HG03066 (cell line): ENCODE results near the gene SPIRE2.
"Not testable (repeated sequence)": the region's sequence is repeated elsewhere in the genome, so short reads cannot be mapped to it uniquely, and the experiment has no call there.

Experiments
- ATAC-seq: cut with Tn5 transposase; IDR thresholded peaks from one replicate; pipeline ENCODE4 v1.9.1; 2021; ENCODE audit warnings: low read depth; ENCODE audit not compliant: unreplicated experiment

SPIRE2 gene, protein sequence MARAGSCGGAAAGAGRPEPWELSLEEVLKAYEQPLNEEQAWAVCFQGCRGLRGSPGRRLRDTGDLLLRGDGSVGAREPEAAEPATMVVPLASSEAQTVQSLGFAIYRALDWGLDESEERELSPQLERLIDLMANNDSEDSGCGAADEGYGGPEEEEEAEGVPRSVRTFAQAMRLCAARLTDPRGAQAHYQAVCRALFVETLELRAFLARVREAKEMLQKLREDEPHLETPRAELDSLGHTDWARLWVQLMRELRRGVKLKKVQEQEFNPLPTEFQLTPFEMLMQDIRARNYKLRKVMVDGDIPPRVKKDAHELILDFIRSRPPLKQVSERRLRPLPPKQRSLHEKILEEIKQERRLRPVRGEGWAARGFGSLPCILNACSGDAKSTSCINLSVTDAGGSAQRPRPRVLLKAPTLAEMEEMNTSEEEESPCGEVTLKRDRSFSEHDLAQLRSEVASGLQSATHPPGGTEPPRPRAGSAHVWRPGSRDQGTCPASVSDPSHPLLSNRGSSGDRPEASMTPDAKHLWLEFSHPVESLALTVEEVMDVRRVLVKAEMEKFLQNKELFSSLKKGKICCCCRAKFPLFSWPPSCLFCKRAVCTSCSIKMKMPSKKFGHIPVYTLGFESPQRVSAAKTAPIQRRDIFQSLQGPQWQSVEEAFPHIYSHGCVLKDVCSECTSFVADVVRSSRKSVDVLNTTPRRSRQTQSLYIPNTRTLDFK

GRCh38 chr16:89828199-89828869 lies at the start of gene SPIRE2:
Gene SPIRE2 (plus strand): TSS chr16:89828475. CDS start chr16:89828551, 76 bp downstream.
- ATAC-seq = no peak

DNA sequence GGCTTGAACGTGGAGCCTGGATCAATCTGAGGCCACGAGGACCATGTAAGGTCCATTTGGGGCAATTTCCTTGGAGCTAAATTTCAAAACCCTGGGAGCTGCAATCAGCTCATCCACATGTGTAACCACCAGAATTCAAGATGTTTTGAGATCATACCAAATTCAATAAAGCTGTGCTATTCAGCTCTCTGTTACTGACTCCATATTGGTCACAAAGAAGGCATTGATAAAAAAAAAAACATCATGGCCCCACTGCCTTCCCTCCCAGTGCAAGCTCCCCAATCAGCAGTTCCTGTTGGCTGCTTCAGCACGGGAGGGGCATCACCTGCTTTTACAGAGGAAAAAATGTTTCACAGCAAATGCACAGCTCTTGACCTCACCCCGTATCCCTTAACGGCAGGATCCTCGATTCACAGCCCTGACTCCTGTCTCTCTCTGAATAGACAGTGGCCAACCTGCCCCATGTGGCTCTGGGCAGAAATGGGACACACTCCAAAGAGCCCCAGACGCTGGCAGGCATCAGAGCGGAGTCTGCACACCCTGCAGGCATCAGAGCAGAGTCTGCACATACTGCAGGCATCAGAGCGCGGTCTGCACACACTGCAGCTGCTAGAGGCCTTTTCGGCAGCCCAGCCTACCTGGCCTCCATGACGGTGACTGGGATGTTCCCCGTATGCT lies 48.9 kb upstream of the SPIRE2 start:
- ATAC-seq = no peak

DNA sequence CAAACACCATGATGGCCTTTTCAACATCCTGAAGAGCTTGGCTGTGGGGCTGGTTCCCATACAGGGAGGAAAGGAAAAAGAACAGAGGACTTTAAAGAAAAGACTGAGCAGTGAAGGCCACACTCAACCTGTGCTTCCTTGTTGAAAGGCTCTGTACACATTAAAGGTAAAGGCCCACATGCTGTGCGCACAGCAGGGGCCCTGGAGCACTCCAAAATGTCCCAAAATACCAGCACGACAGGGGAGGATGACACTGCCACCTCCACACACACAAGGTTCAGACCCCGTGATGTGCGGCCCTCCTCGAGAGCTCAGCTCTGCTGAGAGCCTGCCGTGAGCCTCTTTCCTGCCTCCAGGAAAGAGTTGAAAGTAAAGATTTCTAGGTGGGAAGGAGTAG lies 48.4 kb upstream of the SPIRE2 start:
- no peak for ATAC-seq

DNA sequence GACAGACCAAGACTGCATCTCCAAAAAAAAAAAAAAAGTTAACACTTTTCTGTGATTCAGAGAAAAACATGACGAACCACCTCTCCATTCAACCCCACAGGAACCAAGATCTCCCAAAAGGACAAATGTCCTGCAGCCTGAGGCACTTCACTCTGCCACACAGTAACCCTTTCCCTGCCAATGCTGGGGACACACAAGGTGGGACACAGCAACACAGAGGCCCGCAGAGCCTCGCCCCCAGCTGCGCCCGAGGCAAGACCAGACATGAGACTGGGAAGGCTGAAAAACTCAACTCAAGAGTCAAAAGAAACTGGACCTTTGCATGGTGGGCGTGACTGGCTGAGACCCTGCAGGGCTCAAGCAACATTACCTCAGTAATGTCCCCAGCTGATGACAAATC lies 45.8 kb upstream of the SPIRE2 start:
- ATAC-seq = no peak

DNA sequence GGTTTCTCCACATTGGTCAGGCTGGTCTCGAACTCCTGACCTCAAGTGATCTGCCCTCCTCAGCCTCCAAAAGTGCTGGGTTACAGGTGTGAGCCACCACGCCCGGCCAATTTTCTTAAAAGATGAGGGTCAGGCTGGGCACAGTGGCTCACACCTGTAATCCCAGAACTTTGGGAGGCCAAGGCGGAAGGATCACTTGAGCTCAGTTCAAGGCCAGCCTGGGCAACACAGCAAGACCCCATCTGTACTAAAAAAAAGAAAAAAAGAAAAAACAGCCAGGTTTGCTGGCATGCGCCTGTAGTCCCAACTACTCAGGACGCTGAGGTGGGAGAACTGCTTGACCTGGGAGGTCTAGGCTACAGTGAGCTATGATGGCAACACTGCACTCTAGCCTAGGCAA lies 44.3 kb upstream of the SPIRE2 start:
- ATAC-seq = not testable (repeated sequence)

GRCh38 chr16:89784406-89784805 lies 43.9 kb upstream of the SPIRE2 start:
- ATAC-seq = no peak

DNA sequence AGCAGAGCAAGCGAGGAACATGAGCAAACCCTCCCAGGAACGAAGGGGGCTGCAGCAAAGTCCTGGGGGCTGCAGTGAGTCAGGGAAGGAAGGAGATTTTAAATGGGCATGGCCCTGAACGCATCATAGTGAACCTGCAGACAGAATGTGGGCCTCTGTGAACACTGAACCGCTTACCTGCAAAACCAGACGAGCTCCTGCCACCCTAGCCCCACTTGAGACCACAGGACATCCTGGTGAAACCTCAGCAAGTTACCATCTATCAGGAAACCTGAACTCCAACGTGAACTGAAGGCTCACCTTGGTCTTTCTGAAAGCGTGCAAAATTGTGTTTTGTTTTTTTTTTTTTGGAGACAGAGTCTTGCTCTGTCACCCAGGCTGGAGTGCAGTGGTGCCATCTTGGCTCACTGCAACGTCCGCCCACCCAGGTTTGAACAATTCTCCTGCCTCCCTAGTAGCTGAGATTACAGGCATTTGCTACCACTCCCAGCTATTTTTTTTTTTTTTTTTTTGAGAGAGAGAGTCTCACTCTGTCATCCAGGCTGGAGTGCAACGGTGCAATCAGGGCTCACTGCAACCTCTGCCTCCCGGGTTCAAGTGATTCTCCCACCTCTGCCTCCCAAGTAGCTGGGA lies 42.6 kb upstream of the SPIRE2 start:
- no peak for ATAC-seq

DNA sequence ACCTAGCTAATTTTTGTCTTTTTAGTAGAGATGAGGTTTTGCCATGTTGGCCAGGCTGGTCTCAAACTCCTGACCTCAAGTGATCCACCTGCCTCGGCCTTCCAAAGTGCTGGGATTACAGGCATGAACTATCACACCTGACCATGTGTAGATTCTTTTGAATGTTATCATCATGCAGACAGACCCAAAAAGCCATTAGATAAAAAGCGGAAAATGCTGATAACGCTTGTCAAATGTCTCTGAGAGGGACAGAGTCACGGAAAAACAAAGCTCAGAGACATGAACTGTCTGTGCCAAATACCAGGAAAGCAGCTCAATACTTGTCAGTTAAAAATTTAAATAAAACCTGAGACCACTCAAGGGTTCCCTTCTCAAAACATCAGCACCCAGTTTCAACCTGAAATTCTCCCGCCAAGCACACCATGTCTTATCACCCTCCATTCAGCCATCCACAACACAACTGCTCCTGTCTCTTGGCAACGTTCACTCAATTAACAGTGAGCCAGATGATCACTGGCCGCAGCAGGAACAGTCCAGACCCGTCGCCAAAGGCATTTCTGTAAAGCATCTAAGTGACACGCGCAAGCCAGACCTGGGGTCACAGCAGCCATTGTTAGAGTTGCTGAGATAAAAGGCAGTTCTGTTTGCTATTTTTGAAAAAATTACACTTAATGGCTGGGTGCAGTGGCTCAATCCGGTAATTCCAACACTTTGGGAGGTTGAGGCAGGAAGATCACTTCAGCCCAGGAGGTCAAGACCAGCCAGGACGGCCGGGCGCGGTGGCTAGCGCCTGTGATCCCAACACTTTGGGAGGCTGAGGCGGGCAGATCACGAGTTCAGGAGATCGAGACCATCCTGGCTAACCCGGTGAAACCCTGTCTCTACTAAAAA lies 41.6 kb upstream of the SPIRE2 start:
- ATAC-seq = no peak

DNA sequence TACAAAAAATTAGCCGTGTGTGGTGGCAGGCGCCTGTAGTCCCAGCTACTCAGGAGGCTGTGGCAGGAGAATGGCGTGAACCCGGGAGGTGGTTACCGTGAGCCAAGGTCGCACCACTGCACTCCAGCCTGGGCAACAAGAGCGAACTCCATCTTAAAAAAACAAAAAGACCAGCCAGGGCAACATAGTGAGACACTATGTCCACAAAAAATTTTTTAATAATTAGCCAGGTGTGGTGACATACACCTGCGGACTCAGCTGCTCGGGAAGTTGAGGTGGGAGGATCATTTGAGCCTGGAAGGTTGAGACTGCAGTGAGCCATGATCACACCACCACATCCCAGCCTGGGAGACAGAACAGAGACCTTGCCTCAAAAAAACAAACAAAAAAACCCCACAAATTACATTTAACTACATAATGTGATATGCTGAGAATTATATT lies 40.9 kb upstream of the SPIRE2 start:
- no peak for ATAC-seq

GRCh38 chr16:89791278-89791995 lies 36.8 kb upstream of the SPIRE2 start:
- no peak for ATAC-seq

DNA sequence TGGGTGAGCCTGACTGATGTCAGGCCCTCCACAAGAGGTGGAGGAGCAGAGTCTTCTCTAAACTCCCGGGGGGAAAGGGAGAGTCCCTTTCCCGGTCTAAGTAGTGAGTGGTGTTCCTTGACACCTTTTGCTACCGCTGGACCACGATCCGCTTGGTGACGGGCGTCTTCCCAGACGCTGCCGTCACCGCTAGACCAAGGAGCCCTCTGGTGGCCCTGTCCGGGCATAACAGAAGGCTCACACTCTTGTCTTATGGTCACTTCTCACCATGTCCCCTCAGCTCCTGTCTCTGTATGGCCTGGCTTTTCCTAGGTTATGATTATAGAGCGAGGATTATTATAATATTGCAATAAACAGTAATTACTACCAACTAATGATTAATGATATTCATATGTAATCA lies 35.2 kb upstream of the SPIRE2 start:
- not testable (repeated sequence) for ATAC-seq

DNA sequence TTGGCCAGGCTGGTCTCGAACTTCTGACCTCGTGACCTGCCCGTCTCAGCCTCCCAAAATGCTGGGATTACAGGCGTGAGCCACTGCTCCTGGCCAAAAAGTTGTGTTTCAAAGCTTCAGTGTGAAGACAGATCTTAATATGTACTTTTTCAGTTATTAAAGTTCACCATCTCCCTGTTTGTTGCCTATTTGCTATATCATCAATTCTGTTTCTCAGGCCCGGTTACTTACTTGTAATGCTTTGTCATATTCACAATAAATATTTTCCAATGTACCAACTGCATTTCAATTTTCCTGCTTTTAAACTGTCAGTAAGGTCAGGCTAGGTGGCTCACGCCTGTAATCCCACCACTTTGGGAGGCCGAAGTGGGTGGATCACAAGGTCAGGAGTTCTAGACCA lies 34.3 kb upstream of the SPIRE2 start:
- no peak for ATAC-seq

DNA sequence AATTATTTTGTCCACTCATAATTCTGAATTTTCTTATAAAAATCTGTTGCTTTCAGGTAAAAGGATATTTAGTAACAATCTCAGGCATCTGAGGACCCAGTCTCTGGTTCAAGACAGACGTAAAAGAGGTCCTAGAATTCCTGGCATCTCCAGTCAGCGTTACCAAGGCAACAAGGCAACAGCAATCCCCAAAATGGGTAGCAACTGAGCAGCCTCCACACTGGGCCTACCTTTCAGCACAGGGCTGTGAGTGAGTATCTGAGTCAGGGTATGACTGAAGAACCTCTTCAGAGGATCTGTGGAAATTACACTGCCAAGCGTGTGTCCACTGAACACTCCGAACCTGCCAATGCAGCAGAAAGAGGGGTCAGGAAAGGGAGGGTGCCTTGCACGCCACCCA lies 32.6 kb upstream of the SPIRE2 start:
- no peak for ATAC-seq

GRCh38 chr16:89796104-89796503 lies 32.2 kb upstream of the SPIRE2 start:
- no peak for ATAC-seq

- no peak for ATAC-seq
These were observed 30.1 kb upstream of the SPIRE2 start for GRCh38 chr16:89798126-89798525.

DNA sequence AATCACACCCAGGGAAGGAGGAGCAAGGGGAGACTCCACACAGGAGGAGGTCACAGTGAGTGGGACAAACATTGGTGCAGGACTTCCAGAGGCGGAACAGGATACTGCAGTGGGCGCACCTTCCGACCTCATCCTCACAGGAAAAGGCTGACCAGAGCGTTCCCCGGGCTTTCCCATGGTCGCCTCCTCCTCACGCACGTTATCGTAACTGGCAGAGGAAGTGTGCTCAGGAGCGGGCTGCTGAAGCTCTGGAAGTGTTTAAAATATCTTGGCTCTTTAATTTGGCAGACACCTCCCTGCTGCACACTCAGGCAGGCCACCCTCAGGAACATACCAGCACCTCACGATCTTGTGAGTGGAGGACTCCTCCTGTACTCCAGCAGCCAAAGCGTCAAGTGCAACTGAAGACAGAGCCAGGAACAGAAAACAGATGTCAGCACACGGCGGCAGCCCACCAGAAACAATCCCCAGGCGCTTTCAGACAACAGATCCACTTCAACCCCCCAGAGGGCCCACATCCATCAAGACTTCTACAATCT lies 29.4 kb upstream of the SPIRE2 start:
- ATAC-seq = no peak

DNA sequence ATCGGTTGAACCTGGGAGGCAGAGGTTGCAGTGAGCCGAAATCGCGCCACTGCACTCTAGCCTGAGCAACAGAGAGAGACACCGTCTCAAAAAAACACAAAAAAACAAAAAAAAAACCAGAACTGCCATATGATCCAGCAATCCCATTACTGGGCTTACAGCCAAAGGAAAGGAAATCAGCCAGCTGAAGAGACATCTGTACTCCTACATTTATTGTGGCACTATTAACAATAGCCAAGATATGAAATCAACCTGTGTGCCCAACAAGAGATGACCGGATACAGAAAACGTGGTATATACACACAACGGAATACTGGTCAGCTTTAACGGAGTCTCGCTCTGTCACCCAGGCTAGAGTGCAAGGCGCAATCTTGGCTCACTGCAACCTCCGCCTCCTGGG lies 26.5 kb upstream of the SPIRE2 start:
- ATAC-seq = no peak

GRCh38 chr16:89805136-89805905 lies 23.0 kb upstream of the SPIRE2 start:
- no peak for ATAC-seq
